ENCODE measurements around the gene PGP. TPM values are rescaled to one million over a fixed set of nuclear protein-coding genes. Genes with fewer than 3 reads are reported as not detected.

PGP gene
- polyA plus RNA-seq, 1 donor from 2014 or later = 6.4 TPM

DNA sequence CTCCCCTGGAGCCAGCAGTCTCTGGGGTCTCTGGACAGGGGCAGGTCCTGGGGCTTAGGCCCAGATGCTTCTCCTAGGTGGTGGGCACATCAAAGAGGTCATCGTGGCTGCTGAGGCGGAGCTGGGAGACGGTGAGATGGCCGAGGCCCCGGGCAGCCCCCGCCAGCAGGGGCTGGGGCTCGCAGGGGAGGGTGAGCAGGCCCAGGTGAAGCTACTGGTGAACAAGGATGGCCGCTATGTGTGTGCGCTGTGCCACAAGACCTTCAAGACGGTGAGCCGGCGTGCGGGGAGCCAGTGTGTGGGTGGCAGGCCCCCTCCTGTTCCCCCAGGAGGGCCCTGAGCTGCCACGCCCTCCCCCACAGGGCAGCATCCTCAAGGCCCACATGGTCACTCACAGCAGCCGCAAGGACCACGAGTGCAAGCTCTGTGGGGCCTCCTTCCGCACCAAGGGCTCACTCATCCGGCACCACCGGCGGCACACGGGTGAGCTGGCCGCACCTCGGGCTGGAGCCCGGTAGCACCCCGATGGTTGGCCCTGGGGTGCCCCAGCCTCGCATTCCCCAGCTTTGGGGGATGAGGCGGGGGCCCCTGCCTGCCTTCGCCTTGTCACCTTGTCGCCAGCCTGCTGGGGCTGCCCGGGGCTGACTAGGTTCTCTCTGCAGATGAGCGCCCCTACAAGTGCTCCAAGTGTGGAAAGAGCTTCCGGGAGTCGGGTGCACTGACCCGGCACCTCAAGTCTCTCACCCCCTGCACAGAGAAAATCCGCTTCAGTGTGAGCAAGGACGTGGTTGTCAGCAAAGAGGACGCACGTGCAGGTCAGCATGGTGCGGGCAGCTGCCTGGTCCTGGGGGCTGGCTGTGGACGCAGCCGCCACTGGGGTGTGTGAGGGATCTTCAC is 17.7 kb upstream of the PGP start:
- H3K4me3 Mint-ChIP-seq = no peak overlapping the region
- no peaks in the 10 kb centered on the region for H3K9me3 Mint-ChIP-seq
- peaks cover 2% of the 10 kb centered on the region for H3K36me3 Mint-ChIP-seq
- H3K27me3 Mint-ChIP-seq = peaks cover 5% of the 10 kb centered on the region
- no peak overlapping the region for H3K27ac Mint-ChIP-seq
- H3K4me1 Mint-ChIP-seq = no peaks in the 10 kb centered on the region

DNA sequence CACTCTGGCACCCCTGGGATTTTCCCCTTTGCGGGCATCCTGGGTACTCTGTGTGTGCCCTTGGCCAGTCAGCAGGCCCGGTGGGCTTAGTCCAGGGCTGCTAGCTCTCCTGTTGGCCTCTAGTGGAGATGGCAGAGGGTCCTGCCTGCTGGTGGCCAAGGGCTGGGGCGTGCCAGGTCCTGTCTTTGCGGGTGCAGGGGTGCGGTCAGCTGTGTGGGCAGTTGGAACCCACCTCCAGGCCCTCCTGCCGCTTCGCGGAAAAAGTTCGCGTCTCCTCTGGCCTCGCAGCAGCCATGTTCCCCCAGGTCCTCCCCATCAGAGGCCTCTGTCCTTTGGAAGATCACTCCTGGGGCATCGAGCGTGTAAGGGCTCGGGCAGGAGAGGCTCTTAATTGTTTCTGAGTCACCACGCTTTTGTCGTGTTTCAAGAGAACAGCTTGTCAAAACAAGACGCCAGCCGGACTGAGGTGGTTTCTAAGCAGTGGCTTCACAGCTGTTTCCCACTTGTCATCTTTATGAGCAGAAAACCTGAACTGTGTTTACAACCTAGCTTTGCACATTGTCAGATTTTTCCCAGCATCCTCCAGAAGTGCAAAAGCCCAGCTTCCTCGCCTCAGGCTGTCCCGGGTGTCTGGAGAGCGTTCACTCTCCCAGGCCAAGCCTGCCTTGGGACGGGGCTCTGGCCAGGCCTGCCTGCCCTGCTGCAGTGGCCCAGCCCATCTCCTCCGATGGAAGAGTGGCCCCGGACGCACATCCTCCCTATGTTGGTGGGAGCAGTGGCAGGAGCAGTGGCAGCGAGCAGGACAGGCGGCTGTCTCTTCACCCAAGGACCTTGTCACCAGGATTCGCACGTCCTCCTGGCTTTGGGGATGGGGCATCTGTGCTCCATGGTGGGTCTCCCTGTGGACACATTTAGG is 16.6 kb upstream of the PGP start:
- Mint-ChIP-seq H3K4me3 (no peak overlapping the region), H3K9me3 (no peaks in the 10 kb centered on the region), H3K27me3 (peaks cover 5% of the 10 kb centered on the region), H3K4me1 (peaks cover 0 to under 1% (median 0%) of the 10 kb centered on the region in 3 donors), H3K27ac (no peak overlapping the region), H3K36me3 (peaks cover 2% of the 10 kb centered on the region)

DNA sequence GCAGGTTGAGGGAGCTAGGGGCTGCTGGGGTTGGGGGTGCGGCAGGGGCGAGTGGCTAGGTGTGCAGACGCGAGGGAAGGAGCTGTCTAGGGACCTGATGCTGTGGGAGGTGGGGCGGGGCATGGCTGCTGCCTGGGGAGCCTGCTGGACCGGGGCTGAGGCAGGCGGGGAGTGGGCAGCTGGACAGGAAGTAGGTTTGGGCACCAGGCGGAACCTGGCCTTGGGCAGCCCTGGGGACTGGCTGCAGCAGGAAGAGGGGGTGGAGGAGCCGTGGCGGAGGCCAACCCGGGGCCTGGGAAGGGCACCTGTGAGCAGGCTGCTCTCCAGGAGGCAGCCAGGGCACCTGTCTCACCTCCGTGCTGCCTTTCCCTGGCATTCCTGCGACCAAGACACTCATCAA is 15.7 kb upstream of the PGP start:
- Mint-ChIP-seq H3K9me3 (no peaks in the 10 kb centered on the region), H3K36me3 (peaks cover 2% of the 10 kb centered on the region), H3K4me1 (peaks cover 0 to 4% (median 2%) of the 10 kb centered on the region in 3 donors), H3K27me3 (peaks cover 3% of the 10 kb centered on the region), H3K4me3 (no peak overlapping the region), H3K27ac (no peak overlapping the region)

DNA sequence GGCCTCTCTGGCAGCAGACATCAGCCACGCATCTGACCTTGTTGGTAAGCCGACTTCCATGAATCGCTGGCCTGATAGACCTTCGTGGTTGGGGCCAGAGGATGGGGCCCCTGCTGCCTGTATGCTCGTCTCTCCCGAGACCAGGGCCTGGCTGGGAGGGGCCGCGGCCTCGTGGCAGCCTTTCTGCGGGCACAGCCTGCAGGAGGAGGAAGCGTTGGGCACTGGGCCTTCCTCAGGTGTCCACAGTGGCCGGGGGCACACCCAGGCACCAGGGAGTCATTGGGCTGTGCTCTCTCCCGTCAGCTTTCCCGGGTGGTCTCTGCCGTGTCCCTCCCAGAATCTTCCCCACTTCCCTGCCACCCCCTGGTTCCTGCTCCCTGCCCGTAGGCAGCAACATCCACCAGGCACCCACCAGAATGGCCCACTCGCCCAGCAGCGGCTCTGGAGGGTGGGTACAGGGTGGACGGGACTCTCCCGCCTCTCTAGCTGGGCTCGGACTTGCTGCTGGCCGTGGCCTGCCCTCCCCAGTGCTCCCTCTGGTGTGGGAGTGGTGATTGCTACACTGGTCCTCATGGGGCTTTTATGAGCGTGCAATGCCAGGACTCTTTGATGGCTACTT is 15.1 kb upstream of the PGP start:
- peaks cover under 1% of the 10 kb centered on the region for H3K36me3 Mint-ChIP-seq
- H3K27ac Mint-ChIP-seq = no peak overlapping the region
- peaks cover 0 to 4% (median 3%) of the 10 kb centered on the region in 3 donors for H3K4me1 Mint-ChIP-seq
- no peak overlapping the region for H3K4me3 Mint-ChIP-seq
- H3K27me3 Mint-ChIP-seq = no peaks in the 10 kb centered on the region
- H3K9me3 Mint-ChIP-seq = no peaks in the 10 kb centered on the region

DNA sequence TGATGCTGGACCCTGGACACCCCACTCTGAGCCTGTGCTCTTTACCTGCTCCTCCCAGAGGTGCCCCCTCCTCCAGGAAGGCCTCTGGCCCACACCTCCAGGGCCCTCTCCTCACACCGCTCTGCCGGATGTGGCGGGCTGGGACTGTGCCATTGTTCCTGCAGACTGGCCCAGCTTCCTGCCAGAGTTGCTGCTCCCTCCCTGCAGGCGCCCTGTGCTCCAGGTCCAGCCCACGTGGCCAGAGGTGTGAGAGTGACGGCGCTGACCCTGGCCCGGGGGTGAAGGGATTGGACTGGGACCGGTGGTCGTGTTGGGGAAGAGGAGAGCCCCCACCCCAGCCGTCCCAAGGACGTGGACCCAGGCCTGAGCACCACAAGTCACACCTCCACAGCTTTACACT is 14.5 kb upstream of the PGP start:
- H3K4me3 Mint-ChIP-seq = no peak overlapping the region
- no peaks in the 10 kb centered on the region for H3K36me3 Mint-ChIP-seq
- H3K27ac Mint-ChIP-seq = no peak overlapping the region
- no peaks in the 10 kb centered on the region for H3K27me3 Mint-ChIP-seq
- H3K9me3 Mint-ChIP-seq = no peaks in the 10 kb centered on the region
- H3K4me1 Mint-ChIP-seq = peaks cover 0 to 7% (median 5%) of the 10 kb centered on the region in 3 donors

DNA sequence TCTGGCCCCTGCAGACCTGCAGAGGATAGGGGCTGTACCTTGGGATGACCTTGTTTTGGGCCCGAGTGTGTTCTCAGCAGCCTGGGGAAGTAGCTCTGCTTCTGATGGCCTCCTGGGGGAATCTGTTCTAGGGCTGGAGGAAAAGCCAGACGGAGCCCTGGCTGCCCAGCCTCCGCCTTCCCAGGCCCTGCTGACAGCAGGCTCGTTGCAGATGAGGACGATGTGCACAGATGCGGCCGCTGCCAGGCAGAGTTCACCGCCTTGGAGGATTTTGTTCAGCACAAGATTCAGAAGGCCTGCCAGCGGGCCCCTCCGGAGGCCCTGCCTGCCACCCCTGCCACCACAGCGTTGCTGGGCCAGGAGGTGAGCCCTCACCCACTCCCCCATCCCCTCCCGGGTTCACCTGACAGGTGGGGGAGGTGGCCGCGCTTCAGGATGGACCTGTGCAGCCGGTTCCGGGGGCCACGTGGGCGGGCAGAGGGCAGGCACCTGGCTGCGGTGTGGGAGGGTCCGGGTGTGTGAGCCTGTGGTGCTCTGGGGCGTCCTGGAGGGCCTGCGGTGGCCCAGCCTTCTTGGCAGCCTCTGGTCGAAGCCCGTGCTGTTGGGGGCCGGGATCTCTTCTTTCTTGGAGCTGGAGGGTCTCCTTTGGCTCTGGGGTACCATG is 13.7 kb upstream of the PGP start:
- Mint-ChIP-seq H3K27me3 (no peaks in the 10 kb centered on the region), H3K36me3 (no peaks in the 10 kb centered on the region), H3K27ac (no peak overlapping the region), H3K9me3 (no peaks in the 10 kb centered on the region), H3K4me1 (peaks cover 0 to 7% (median 5%) of the 10 kb centered on the region in 3 donors), H3K4me3 (no peak overlapping the region)

DNA sequence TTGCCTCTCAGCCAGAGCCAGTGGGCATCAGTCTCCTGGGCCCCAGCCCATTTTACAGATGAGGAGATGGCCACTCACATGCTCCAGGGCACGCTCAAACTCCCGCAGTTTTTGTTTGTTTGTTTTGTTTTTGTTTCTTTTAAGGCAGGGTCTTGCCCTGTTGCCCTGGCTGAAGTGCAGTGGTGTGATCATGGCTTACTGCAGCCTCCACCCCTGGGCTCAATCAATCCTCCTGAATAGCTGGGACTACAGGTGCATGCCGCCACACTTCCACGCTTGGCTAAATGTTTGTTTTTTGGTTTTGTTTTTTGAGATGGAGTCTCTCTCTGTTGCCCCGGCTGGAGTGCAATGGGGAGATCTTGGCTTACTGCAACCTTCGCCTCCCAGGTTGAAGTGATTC is 12.3 kb upstream of the PGP start:
- no peak overlapping the region for H3K27ac Mint-ChIP-seq
- H3K4me3 Mint-ChIP-seq = peak overlapping the region in 1 of 4 donors; percentile 73
- H3K36me3 Mint-ChIP-seq = no peaks in the 10 kb centered on the region
- H3K27me3 Mint-ChIP-seq = no peaks in the 10 kb centered on the region
- no peaks in the 10 kb centered on the region for H3K9me3 Mint-ChIP-seq
- peaks cover 0 to 7% (median 5%) of the 10 kb centered on the region in 3 donors for H3K4me1 Mint-ChIP-seq

DNA sequence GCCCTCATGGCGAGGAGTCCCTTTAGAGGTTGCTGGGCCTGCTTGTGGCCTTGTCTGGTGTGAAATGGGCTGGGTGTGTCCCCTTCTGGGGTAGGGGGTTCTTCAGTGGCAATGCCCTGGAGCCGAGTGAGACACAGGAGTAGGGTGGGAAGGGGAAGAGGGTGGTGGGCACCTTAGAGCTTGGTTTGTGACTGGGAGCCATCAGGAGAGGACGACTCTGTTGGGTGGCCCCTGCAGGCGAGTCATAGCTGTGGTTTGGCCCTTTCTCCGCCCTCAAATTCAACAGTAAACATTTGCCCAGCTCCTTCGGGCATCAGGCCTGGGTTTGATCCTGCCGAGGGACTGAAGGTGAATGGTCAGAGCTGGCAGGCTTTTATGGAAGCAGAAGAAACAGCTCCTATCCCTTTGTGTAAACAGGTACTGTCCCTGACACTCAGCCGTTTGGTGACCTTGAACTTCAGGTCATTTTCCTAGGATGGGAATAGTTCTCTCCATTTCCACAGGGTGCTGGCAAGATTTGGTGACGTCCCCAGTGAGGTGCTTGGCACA is 11.7 kb upstream of the PGP start:
- Mint-ChIP-seq H3K4me1 (peaks cover 0 to 7% (median 5%) of the 10 kb centered on the region in 3 donors), H3K36me3 (no peaks in the 10 kb centered on the region), H3K9me3 (no peaks in the 10 kb centered on the region), H3K4me3 (peak overlapping the region in 3 of 4 donors; percentile 21 to 79 (median 73)), H3K27me3 (no peaks in the 10 kb centered on the region), H3K27ac (peak overlapping the region in 2 of 3 donors; percentile 23 to 71)

DNA sequence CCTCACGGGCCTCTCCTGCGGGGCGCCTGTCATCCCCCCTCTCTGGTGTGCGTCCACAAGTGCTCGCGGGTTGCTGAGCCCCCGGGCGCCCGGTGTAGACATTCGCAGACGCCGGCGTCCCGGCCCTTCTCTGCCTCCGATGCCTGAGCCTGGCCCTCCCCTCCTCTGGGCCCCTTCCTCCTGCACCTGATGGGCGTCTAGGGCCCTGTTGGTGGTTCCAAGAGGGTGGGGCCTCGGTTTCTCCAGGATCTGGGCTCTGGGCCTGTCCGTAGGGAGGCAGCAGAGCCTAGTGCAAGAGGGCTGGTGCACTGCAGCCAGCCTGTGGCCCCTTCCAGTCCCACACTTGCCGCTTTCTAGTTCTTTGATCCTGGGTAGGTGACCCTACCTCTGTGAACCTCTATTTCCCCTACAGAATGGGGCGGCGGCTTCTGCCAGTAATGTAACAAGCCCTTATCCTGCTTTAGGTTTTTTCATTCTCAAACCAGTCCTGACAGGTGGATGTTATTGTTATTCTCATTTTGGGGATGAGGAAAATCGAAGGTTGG is 9.4 kb upstream of the PGP start:
- H3K36me3 Mint-ChIP-seq = no peaks in the 10 kb centered on the region
- H3K4me1 Mint-ChIP-seq = peaks cover 0 to 7% (median 5%) of the 10 kb centered on the region in 3 donors
- H3K27me3 Mint-ChIP-seq = no peaks in the 10 kb centered on the region
- peak overlapping the region in 2 of 3 donors; percentile 7 to 69 for H3K27ac Mint-ChIP-seq
- peak overlapping the region; percentile 68 to 91 (median 84) for H3K4me3 Mint-ChIP-seq
- H3K9me3 Mint-ChIP-seq = no peaks in the 10 kb centered on the region

DNA sequence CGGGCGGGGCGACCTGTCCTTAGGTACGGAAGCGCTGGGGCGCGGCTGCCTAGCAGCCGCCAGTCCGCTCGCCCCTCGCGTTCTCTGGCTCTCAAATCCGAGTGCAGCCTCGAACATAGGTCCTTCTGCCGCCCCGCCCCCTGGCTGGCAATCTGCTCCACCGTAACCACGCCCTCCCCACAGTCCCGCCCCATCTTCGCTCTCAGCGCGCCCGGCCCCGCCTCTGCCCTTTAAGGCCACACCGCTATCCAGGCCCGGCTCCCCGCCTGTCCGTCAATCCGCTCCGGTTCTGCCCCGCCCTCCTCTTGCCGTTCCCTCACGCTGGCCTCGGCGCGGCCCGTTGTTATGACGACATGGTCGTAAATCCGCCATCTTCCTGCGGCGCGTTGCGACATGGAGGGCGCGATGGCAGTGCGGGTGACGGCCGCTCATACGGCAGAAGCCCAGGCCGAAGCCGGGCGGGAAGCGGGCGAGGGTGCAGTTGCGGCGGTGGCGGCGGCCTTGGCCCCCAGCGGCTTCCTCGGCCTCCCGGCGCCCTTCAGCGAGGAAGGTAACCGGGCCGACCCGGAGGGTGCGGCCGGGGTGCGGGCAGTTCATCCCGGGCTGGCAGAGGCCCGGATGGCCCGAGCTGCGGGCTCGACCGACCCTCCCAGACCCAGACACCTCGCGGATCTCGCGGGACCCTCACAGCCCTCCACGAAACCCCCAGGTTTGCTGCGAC is 8.7 kb upstream of the PGP start, which contains the start of gene E4F1:
Gene E4F1, plus strand, starts transcription at position 371 of the 721 bp plus-strand sequence. Its CDS starts 23 bp downstream, at position 394.
- H3K4me3 Mint-ChIP-seq = peak within 1 kb of the TSS; percentile 68 to 95 (median 84)
- H3K9me3 Mint-ChIP-seq = no peaks in the 10 kb centered on the region
- peak within 1 kb of the TSS; percentile 7 to 69 (median 63) for H3K27ac Mint-ChIP-seq
- H3K36me3 Mint-ChIP-seq = no peaks in the 10 kb centered on the region
- H3K4me1 Mint-ChIP-seq = peaks cover 0 to 7% (median 5%) of the 10 kb centered on the region in 3 donors
- H3K27me3 Mint-ChIP-seq = no peaks in the 10 kb centered on the region

DNA sequence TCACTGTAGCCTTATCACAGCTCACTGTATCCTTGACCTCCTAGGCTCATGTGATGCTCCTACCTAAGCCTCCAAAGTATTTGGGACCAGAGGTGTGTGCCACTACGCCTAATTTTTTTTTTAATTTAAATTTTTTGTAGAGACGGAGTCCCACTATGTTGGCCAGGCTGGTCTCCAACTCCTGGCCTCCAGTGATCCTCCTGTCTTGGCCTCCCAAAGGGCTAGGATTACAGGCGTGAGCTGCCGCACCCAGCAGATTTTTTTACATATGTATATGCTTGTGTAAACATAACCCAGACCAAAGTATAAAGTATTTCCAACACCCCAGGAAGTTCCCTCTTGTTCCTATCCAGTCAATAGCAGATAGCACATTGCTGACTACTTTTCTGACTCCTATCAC is 1.7 kb upstream of the PGP start:
- Mint-ChIP-seq H3K9me3 (no peaks in the 10 kb centered on the region), H3K27ac (peak overlapping the region in 1 of 3 donors; percentile 95), H3K36me3 (no peaks in the 10 kb centered on the region), H3K27me3 (no peaks in the 10 kb centered on the region), H3K4me3 (peak overlapping the region in 3 of 4 donors; percentile 58 to 94 (median 62)), H3K4me1 (peaks cover 10 to 13% (median 11%) of the 10 kb centered on the region in 3 donors)

DNA sequence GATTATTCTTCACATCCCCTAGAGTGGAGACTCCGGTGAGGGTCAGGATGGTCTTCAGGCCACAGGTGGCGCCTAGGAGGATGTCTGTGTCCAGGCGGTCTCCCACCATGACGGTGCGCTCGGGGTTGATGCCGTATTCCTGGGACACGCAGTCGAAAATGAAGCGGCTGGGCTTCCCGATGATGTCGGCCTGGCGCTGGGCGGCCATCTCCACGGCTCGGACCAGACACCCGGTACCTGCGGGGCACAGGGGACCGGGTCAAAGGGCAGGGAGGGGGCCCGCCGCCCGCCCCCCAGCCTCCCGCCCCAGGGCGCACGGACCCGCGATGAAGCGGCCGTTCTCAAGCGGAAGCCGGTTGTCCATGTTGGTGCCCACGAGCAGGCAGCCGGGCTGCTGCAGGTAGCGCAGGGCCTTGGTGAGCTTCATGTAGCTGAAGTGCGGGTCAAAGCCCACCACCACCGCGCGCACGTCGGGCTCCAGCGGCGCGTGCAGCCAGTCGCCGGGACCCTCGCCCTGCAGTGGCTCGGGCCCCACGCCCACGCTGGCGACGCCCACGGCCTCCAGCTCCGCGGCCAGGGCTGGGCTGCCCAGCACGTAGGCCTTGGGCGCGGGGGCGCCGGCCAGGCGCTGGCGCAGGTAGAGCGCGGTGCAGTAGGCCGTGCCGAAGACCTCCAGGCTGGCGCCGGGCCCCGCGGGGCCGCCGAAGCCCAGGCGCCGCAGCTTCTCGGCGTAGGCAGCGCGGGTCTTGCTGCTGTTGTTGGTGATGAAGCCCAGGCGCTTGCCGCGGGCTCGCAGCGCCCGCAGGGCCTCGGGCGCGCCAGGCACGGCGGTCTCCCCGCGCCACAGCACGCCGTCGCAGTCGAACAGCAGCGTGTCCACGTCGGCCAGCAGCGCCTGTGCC is 572 bp downstream of the PGP start:
- Mint-ChIP-seq H3K4me1 (peaks cover 10 to 13% (median 11%) of the 10 kb centered on the region in 3 donors), H3K9me3 (no peaks in the 10 kb centered on the region), H3K4me3 (peak overlapping the region; percentile 68 to 94 (median 87)), H3K36me3 (no peaks in the 10 kb centered on the region), H3K27me3 (no peaks in the 10 kb centered on the region), H3K27ac (peak overlapping the region; percentile 83 to 96 (median 94))

Measured in IgD-negative memory B cell (primary cell).